HepG2 (cell line): ENCODE results near the gene TACC3. TPM values are rescaled to one million over a fixed set of nuclear protein-coding genes. Genes with fewer than 3 reads are reported as not detected.
"Not testable (repeated sequence)": the region's sequence is repeated elsewhere in the genome, so short reads cannot be mapped to it uniquely, and the experiment has no call there.

Experiments used
- ATAC-seq: fragments of 200-7000 bp; cut with Tn5 transposase; 3 replicates; pipeline ENCODE4 v1.9.1; 2020; ENCODE audit warnings: mild to moderate bottlenecking, moderate library complexity
- BruUV-seq: library from RNA; stranded (reverse); fragments of 400-500 nt; replicated peaks from 2 replicates; lab custom pipeline; 2021; lab: Mats Ljungman, UMichigan
- CTCF ChIA-PET: fragments of 300-600 bp; formaldehyde crosslinking; extraction: SDS; loops from one replicate; lab custom pipeline; 2021; ENCODE audit warnings: low total read pairs, inconsistent platforms, low intra/inter-chr PET ratio; lab: Yijun Ruan, JAX
- POLR2A ChIA-PET: fragments of 350-600 bp; sonication (Branson Sonifier 250); formaldehyde crosslinking; loops from one replicate; lab custom pipeline; 2020; ENCODE audit warnings: antibody characterized with exemption, inconsistent platforms; lab: Yijun Ruan, JAX
- DNase-seq: peaks from one replicate; pipeline ENCODE4 v3.0.0-alpha.2; 2015; ENCODE audit warnings: low spot score
- FAIRE-seq: peaks from 3 replicates; lab custom pipeline; 2011; peaks lifted over from hg19 to GRCh38; lab: Jason Lieb, UNC
- H2AFZ ChIP-seq: one replicate; pipeline ENCODE4 v1.6.1; 2011; ENCODE audit warnings: low read length, inconsistent platforms
- H3K27ac ChIP-seq: fragments of 300-600 bp; 3 replicates; pipeline ENCODE4 v1.8.0; 2011; ENCODE audit warnings: mixed run types, mild to moderate bottlenecking, mixed read lengths, low read length, inconsistent platforms; ENCODE audit not compliant: insufficient read depth; ENCODE audit errors: extremely low read length
- H3K27me3 ChIP-seq, 2 experiments: fragments of 200-600 bp in 1 of 2; 2 replicates in 1 of 2; 3 replicates in 1 of 2; pipeline versions ENCODE4 v1.6.0 to v1.8.0; 2011; ENCODE audit warnings: low read length in 2 of 2, mild to moderate bottlenecking in 2 of 2, moderate library complexity in 2 of 2, inconsistent platforms in 1 of 2; ENCODE audit not compliant: insufficient read depth in 2 of 2, control insufficient read depth in 1 of 2
- H3K36me3 ChIP-seq, 2 experiments: fragments of 200-600 bp in 1 of 2; replicated peaks in 1 of 2; 2 replicates in 1 of 2; 3 replicates in 1 of 2; pipeline versions ENCODE4 v1.5.1 to v1.8.0; 2011; ENCODE audit warnings: low read length in 2 of 2, inconsistent platforms in 1 of 2; ENCODE audit not compliant: insufficient read depth in 2 of 2, control insufficient read depth in 1 of 2
- H3K4me1 ChIP-seq: 2 replicates; pipeline ENCODE4 v1.5.1; 2012; ENCODE audit warnings: low read length, inconsistent platforms; ENCODE audit not compliant: insufficient read depth
- H3K4me2 ChIP-seq: 2 replicates; pipeline ENCODE4 v1.6.0; 2011; ENCODE audit warnings: low read depth, low read length, inconsistent platforms
- H3K4me3 ChIP-seq, 3 experiments: fragments of 200-600 bp in 1 of 3; sonication (generic), shearing (Covaris generic) in 1 of 3; replicated peaks in 1 of 3; 2 replicates each; pipeline ENCODE4 v1.5.1; 2011 to 2016; ENCODE audit warnings: low read length in 3 of 3, inconsistent platforms in 2 of 3, low read depth in 2 of 3, mild to moderate bottlenecking in 2 of 3, control low read depth in 1 of 3, mixed read lengths in 1 of 3; ENCODE audit not compliant: insufficient read depth in 1 of 3
- H3K79me2 ChIP-seq: one replicate; pipeline ENCODE4 v1.6.1; 2011; ENCODE audit warnings: low read length, inconsistent platforms; ENCODE audit not compliant: insufficient read depth
- H3K9ac ChIP-seq: 2 replicates; pipeline ENCODE4 v1.6.0; 2011; ENCODE audit warnings: mild to moderate bottlenecking, low read depth, low read length, inconsistent platforms; ENCODE audit not compliant: insufficient read depth
- H3K9me3 ChIP-seq: 2 replicates; pipeline ENCODE4 v1.5.1; 2012; ENCODE audit warnings: mild to moderate bottlenecking, low read length
- H4K20me1 ChIP-seq: 2 replicates; pipeline ENCODE4 v1.6.0; 2011; ENCODE audit warnings: inconsistent platforms, mild to moderate bottlenecking, low read length, moderate library complexity; ENCODE audit not compliant: insufficient read depth
- DPF2 ChIP-seq: sonication (generic); formaldehyde crosslinking; IDR thresholded peaks from 2 replicates; pipeline ENCODE4 v1.4.0; 2020; ENCODE audit warnings: mild to moderate bottlenecking, low read depth, missing genetic modification reagents, borderline replicate concordance
- HIC2 ChIP-seq: sonication (generic); formaldehyde crosslinking; IDR thresholded peaks from 2 replicates; pipeline ENCODE4 v1.9.0; 2022; ENCODE audit warnings: low read depth, missing genetic modification reagents
- HNF4A ChIP-seq: sonication (generic); formaldehyde crosslinking; IDR thresholded peaks from 2 replicates; pipeline ENCODE4 v1.4.0; 2020; ENCODE audit warnings: missing genetic modification reagents
- IRX3 ChIP-seq: sonication (generic); formaldehyde crosslinking; IDR thresholded peaks from 2 replicates; pipeline ENCODE4 v1.8.1; 2023; ENCODE audit warnings: mild to moderate bottlenecking, low read depth, missing genetic modification reagents, borderline replicate concordance
- PBX2 ChIP-seq: IDR thresholded peaks from 2 replicates; pipeline ENCODE4 v1.6.1; 2016; ENCODE audit warnings: control low read depth
- SRSF4 ChIP-seq: fragments of 200-400 bp; formaldehyde crosslinking; IDR thresholded peaks from one replicate; pipeline ENCODE4 v1.6.1; 2018; ENCODE audit warnings: mild to moderate bottlenecking, low read depth, low read length, moderate library complexity; ENCODE audit not compliant: poor library complexity, severe bottlenecking
- TCF7L2 ChIP-seq: IDR thresholded peaks from 2 replicates; pipeline ENCODE4 v1.6.1; 2011; ENCODE audit warnings: mild to moderate bottlenecking, low read depth, low read length, moderate library complexity
- WGBS: methylation state at CpG from one replicate; pipeline ENCODE4 v1.1.6; 2017; ENCODE audit warnings: low lambda C conversion rate; 5-methylcytosine and 5-hydroxymethylcytosine counted together
- in situ Hi-C: cut with HindIII; loops from 2 replicates; pipeline ENCODE4 v1.10.0; 2017; ENCODE audit warnings: low pct_unique_long_range_greater_than_20kb; ENCODE audit not compliant: extremely low pct_ligation_motif_present
- intact Hi-C: fragments of 100-400 bp; cut with micrococcal nuclease; formaldehyde crosslinking; loops from one replicate; pipeline ENCODE4 v1.10.0; 2022; ENCODE audit not compliant: unreplicated experiment
- polyA plus RNA-seq, 8 experiments: library from polyadenylated mRNA; depleted of rRNA in 3 of 8; stranded (reverse) in 7 of 8; unstranded in 1 of 8; fragments of >200 nt; fragmentation: Illumina TruSeq in 4 of 8; extraction: Trizol in 4 of 8; gene quantifications; 2 replicates each; pipeline versions ENCODE4 v1.2.1 to v1.2.3, GENCODE V29; 2011 to 2016; ENCODE audit warnings: low read depth in 4 of 8, missing spikeins in 1 of 8, mixed read lengths in 1 of 8; ENCODE audit not compliant: insufficient read depth in 1 of 8
- total RNA-seq, 5 experiments: library from RNA; depleted of rRNA; stranded (reverse); fragments of >200 nt; fragmentation: Illumina TruSeq; extraction: Trizol; gene quantifications; 2 replicates each; pipeline ENCODE4 v1.2.3, GENCODE V29; 2016; ENCODE audit warnings: low read depth in 1 of 5

TACC3 gene
- total and polyA plus RNA-seq, 2 of the 13 experiments (the other 11 are each of a cell fraction or from before 2014, with no cell fraction given) = 20.3 to 21.2 TPM

GRCh38 chr4:1695913-1696312 lies 25.4 kb upstream of the TACC3 start:
- ChIA-PET POLR2A (interaction anchor here (1.0 kb wide), 1 partner anchor 13 kb away, joined by 3 read pairs; no protein-coding TSS in a partner anchor), CTCF (interaction anchor here (1.9 kb wide), 1 partner anchor 30 kb away, joined by 6 read pairs; no protein-coding TSS in a partner anchor)
- no peak overlapping the region for H3K27ac ChIP-seq
- WGBS = 96% methylated on average over 5 of the region's 5 CpGs
- H3K36me3 ChIP-seq = peaks cover 31 to 74% of the 10 kb centered on the region in 2 experiments
- intact Hi-C loops = no loop called here
- H3K79me2 ChIP-seq = peaks cover 2% of the 10 kb centered on the region
- no peaks in the 10 kb centered on the region for H3K9me3 ChIP-seq
- peaks cover 2% of the 10 kb centered on the region; the same call in 1 of the 2 replicates for H4K20me1 ChIP-seq
- no peak overlapping the region for H3K9ac ChIP-seq
- ATAC-seq = no peak
- no peaks in the 10 kb centered on the region for H3K4me1 ChIP-seq
- H2AFZ ChIP-seq = no peak overlapping the region
- BruUV-seq = no TSS peak
- no peaks in the 10 kb centered on the region for H3K27me3 ChIP-seq
- no peak overlapping the region for H3K4me3 ChIP-seq
- FAIRE-seq = no peak
- in situ Hi-C loops = no loop called here
- no peak overlapping the region for H3K4me2 ChIP-seq
- TF ChIP-seq SRSF4 (no peak), IRX3 (no peak), PBX2 (CRISPR knock-in tag) (no peak), HIC2 (no peak), DPF2 (no peak), HNF4A (CRISPR knock-in tag) (no peak), TCF7L2 (no peak)
- no peak for DNase-seq

GRCh38 chr4:1701671-1702070 lies 19.6 kb upstream of the TACC3 start:
- 96% methylated on average over 8 of the region's 8 CpGs for WGBS
- H3K4me3 ChIP-seq, H3K9me3 ChIP-seq, in situ Hi-C loops, H4K20me1 ChIP-seq, H3K4me2 ChIP-seq, POLR2A ChIA-PET, ATAC-seq, H2AFZ ChIP-seq, H3K9ac ChIP-seq, CTCF ChIA-PET, intact Hi-C loops, DNase-seq, BruUV-seq, FAIRE-seq, H3K27me3 ChIP-seq, H3K27ac ChIP-seq: not testable (repeated sequence)
- 0 out of 2 replicates have a peak, but pooled peaks cover 11% of the 10 kb centered on the region for H3K4me1 ChIP-seq
- peaks cover 47% of the 10 kb centered on the region for H3K79me2 ChIP-seq
- peaks cover 28 to 65% of the 10 kb centered on the region in 2 experiments for H3K36me3 ChIP-seq
